IPS-11a (cell line): Measurements from ENCODE around the gene LDB1.

Experiments
- H3K4me3 ChIP-seq: one replicate; pipeline ENCODE4 v1.5.1; 2013; ENCODE audit warnings: low read depth, low read length, control low read depth

Gene LDB1, protein sequence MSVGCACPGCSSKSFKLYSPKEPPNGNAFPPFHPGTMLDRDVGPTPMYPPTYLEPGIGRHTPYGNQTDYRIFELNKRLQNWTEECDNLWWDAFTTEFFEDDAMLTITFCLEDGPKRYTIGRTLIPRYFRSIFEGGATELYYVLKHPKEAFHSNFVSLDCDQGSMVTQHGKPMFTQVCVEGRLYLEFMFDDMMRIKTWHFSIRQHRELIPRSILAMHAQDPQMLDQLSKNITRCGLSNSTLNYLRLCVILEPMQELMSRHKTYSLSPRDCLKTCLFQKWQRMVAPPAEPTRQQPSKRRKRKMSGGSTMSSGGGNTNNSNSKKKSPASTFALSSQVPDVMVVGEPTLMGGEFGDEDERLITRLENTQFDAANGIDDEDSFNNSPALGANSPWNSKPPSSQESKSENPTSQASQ

DNA sequence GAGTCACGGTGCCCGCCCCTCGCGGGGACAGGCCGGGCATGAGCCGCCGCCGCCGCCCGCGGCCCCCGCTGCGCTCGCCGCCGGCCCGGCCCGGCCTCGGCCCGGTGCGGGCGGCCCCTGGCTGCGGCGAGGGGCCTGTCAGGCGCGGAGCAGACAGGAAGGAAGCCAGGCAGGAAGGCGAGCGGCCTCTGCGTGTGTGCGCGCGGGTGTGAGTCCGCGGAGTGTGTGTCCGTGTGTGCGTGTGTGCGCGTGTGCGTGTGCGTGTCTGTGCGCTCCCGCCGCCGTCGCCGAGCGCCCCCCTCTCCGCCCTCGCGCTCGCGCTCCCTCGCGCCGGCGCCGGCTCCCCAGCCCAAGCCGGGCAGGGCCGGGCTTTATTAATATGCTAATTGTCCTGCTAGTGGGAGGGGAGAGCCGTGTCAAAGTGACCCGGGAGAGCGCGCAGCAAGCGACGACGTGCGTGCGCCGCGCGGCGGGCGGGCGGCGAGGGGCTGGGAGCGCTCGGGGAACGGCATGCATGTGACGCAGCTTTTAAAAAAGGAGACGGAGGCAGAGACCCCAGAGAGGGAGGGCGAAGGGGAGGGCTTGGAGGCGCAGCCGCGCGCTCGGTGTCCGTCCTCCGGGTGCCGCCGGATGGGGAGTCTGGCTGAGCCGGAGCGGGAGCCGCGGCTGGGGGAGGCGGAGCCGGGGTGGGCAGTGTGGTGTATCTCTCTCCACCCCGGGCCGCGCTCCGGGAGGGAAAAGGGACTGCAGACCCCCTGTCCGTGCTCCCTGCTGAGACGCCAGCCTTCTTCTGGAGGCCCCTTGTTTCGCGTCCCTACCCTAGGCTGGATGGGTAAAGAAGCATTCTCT lies at the start of gene LDB1:
Gene LDB1 (minus strand): TSS at position 227 of the 849 bp plus-strand sequence. CDS start 258 bp downstream, outside the sequence.
- H3K4me3 ChIP-seq = peak within 1 kb of the TSS; percentile 76

DNA sequence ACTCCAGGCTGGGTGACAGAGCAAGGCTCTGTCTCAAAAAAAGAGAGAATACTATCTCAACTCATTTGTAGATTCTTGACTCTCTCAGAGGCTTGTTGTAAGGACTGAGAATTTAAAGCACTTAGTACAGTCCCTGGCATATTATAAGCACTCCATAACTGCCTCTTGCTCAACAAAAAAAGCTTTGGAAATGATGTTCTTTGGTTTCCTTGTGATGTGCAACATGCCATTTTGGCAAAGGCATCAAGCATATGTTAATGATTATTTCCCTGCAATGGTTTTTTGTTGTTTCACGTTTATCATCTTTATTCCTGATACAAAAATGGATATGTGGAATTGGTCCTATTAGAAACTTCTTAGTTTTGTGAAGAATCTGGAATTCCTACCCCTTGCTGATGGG lies 47.7 kb upstream of the LDB1 start:
- no peak overlapping the region for H3K4me3 ChIP-seq

DNA sequence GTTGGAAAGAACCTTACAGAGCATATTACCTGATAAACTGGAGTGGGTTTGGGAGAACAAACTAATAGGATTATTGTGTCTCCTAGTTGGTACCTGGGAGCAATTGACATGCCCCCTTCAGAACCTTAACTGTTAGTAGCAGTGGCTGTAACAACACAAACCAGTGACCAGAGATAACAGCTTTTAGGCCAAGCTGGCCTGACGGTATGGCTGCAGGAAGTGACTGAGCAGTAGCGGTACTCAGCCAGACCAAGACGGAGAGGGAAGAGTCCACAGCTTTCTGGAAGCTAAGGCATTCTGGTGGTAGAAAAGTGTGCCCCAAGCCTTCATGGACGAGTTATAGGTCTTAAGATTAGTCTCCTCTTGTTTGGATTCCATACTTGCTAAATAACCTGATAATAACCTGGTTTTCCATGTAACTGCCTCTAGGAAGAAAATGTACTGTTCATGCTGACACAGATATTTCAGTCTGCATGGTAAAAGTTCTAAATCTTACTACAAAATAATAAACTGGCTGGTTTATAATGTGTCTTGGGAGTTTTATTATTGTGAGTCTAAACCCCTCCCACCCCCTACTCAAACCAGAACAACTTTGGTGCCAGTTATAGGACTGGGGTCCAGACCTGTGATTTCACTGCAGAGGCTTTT lies 43.3 kb upstream of the LDB1 start:
- H3K4me3 ChIP-seq = no peak overlapping the region

DNA sequence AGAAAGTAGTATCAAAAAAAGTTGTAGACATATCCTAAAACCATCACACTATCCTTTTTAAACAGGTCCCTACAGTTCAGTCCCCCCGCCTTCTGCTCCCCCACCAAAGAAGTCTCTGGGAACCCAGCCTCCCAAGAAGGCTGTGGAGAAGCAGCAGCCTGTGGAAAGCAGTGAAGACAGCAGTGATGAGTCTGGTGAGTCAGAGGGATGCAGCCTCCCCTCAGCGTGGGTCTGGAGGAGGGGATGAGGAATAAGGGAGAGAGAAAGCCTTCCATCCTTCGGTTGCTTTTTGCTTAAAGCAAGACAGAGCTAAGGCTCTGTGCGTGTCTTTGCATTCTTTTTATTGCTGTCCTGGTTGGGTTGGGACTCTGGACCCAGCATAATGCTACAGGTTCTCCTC lies 39.7 kb upstream of the LDB1 start:
- H3K4me3 ChIP-seq = no peak overlapping the region

DNA sequence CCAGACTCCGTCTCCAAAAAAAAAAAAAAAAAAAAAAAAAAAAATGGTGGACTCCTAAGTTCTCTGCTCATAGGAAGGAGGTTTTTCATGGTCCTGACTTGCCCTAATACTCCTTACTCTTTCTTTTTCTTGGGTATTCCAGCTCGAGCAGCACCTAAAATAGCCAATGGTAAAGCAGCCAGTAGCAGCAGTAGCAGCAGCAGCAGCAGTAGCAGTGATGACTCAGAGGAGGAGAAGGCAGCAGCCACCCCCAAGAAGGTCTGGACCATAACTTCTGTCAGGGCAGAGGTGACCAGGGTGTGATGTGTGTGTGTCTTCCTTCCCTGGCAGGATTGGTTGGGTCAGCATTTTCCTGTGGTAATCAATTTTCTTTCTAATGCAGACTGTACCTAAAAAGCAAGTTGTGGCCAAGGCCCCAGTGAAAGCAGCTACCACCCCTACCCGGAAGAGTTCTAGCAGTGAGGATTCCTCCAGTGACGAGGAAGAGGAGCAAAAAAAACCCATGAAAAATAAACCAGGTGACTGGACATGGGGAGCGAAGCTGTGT lies 39.0 kb upstream of the LDB1 start:
- no peak overlapping the region for H3K4me3 ChIP-seq

DNA sequence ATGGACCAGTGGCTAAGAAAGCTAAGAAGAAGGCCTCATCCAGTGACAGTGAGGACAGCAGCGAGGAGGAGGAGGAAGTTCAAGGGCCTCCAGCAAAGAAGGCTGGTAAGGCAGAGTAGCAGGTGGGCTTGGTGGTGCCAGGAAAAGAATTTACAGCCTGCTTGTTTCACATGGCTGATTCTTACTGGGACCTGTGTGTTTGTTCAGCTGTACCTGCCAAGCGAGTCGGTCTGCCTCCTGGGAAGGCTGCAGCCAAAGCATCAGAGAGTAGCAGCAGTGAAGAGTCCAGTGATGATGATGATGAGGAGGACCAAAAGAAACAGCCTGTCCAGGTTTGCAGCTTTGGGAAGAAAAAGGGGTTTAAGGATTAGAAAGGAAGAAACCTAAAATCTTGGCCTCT lies 37.1 kb upstream of the LDB1 start:
- no peak overlapping the region for H3K4me3 ChIP-seq

DNA sequence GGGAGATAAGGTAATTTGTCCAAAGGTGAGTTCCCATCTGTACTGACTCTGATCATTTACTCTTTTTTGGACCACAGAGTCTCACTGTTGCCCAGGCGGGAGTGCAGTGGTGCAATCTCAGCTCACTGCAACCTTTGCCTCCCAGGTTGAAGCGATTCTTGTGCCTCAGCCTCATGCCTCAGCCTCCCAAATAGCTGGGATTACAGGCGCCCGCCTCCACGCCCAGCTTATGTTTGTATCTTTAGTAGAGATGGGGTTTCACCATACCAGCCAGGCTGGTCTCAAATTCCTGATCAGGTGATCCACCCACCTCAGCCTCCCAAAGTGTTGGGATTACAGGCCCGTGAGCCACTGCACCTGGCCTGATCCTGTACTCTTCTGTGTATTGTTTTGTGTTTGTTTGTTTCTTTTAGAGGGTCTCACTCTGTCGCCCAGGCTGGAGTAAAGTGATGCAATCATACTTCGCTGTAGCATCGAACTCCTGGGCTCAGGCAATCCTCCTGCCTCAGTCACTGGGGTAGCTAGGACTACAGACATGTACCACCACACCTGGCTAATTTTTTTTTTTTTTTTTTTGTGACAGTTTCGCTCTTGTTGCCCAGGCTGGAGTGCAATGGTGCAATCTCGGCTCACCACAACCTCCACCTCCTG lies 34.4 kb upstream of the LDB1 start:
- no peak overlapping the region for H3K4me3 ChIP-seq

DNA sequence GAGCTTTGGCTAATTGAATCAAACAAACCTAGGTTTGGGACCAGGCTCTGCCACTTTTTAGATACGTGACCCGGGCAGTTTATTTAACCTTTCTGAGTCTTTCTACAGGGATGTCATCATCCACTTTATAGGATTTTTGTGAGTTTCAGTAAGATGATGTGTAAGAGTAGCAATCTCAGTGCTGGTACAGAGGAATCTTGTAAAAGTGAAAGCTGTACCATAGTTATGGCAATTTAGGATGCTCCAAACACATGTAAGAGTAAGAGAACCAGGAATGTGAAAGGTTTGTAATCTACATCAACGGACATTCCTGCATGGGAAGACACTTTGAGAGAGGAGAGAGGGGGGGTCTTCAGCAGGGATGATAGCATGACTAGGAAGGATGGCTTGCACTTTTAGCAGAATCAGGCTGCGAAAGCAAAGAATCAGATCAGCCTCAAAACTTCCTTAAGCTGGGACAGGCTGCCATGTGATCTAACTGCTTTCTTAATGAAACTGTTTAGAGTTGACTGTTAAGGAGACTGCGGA lies 33.0 kb upstream of the LDB1 start:
- peak overlapping the region; percentile 97 for H3K4me3 ChIP-seq

DNA sequence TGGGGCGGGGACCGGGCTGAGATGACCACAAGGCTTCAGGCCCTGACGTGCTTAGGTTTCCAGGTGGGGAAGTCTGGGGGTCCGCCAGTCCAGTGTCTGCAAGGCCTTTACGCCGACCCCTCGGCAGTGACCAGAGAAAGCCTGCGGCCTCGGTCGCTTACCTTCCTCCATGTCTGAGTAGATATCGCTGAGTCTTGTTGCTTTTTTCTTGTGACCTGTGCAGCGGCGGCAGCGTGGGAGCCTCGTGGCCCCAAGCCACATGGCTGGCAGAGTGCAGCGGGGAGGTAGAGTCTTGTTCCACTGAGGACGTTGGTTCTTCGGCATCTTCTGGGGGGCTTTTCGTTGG lies 32.4 kb upstream of the LDB1 start:
- H3K4me3 ChIP-seq = peak overlapping the region; percentile 97

DNA sequence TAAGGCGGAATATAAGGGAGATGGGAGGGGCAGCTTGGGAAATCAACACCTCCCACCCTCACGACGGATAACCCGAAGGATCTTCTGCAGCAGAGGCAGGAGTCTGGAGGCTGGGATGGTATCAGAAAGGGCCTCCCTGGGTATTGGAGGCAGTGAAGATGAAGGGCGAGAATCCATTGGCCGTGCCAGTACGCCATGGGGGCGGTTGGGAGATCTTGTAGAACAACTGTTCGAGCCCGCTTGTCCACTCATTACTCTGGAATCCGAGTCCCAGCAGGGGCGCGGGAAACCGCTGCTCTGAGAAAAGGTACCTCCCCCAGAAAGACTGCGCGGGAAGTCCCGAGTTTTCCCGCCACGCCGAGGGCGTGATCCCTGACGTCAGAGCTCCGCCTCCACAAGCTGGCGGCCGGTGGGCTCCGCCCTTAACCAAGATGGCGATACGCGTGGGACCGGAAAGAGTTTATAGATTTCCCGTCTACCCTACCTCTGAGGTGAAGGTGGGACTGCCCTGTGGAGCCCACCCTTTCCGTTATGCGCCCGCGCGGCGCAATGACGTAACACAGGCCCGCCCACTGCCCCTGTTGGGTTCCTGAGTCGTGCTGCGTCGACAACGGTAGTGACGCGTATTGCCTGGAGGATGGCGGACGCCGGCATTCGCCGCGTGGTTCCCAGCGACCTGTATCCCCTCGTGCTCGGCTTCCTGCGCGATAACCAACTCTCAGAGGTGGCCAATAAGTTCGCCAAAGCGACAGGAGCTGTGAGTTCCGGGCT lies 31.8 kb upstream of the LDB1 start, which contains the start of gene NOLC1:
Gene NOLC1 (plus strand): TSS at position 616 of the 771 bp plus-strand sequence. CDS start 22 bp downstream, at position 638.
- H3K4me3 ChIP-seq = peak within 1 kb of the TSS; percentile 97

DNA sequence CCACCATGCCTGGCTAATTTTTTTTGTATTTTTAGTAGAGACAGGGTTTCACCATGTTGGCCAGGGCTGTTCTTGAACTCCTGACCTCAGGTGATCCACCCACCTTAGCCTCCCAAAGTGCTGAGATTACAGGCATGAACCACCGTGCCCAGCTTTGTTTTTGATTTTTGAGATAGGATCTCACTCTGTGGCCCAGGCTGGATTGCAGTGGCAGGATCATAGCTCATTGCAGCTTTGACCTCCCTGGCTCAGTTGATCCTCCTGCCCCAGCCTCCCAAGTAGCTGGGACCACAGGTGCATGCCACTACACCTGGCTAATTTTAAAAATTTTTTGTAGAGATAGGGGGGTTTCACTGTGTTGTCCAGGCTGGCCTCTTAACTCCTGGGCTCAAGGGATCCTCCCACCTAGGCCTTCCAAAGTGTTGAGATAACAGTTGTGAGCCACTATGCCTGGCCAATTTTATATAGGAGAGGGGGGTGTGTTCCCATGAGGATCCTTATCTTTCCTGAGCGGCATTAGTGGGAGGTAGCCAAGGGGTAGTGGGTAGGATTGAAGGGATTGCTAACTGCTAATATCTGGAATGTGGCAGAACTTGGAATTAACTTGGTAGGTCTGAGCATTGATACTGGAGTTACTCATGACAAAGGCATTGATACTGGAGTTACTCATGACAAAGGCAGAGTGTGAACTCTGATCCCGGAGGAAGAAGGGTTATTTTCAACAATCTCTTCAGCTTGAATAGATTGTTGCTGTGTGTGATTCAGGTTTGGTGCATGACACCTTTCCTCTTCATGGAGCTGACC lies 31.0 kb upstream of the LDB1 start:
- H3K4me3 ChIP-seq = no peak overlapping the region

DNA sequence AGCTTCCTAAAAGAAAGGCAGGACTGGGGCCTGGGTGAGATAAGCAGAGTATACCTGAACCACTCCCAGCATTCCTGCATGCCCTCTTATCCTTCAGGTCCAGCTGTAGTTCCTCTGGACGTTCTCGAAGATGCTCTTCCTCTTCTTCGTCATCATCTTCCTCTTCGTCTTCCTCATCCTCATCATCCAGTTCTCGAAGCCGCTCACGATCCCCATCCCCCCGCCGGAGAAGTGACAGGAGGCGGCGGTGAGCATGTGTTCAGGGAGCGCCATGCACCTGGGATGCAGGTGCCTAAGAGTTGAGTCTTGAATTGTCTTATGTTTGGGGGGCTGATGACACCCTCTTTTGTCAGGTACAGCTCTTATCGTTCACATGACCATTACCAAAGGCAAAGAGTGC lies 28.1 kb upstream of the LDB1 start:
- no peak overlapping the region for H3K4me3 ChIP-seq

DNA sequence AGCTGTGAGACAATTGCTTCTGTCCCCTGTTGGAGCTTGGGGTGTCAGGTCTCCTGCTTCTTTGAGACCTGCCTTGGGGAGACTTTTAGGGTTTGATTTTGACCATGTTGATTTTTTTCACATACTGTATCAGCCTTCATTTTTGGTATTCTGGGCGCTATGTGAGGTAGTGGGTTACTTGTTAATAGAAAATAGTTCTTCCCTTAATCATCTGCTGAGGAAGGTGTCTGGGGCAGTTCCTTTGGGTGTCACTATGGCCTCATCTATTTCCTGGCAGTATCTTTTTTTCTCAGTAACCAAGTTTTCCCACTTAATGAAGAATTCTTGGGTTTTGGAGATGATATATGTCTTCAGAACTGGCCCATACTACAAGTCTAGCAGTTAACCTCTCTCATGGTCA lies 27.4 kb upstream of the LDB1 start:
- no peak overlapping the region for H3K4me3 ChIP-seq

DNA sequence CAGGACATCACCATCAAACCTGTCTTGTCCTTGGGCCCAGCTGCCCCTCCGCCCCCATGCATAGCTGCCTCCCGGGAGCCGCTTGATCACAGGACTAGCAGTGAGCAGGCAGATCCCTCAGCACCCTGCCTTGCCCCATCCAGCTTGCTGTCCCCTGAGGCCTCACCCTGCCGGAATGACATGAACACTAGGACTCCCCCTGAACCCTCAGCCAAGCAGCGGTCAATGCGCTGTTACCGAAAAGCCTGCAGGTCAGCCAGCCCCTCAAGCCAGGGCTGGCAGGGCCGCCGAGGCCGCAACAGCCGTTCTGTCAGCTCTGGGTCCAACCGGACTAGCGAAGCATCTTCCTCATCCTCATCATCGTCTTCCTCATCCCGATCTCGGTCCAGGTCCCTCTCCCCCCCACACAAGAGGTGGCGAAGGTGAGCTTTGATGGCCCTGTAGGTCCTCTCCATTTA lies 26.8 kb upstream of the LDB1 start:
- no peak overlapping the region for H3K4me3 ChIP-seq

DNA sequence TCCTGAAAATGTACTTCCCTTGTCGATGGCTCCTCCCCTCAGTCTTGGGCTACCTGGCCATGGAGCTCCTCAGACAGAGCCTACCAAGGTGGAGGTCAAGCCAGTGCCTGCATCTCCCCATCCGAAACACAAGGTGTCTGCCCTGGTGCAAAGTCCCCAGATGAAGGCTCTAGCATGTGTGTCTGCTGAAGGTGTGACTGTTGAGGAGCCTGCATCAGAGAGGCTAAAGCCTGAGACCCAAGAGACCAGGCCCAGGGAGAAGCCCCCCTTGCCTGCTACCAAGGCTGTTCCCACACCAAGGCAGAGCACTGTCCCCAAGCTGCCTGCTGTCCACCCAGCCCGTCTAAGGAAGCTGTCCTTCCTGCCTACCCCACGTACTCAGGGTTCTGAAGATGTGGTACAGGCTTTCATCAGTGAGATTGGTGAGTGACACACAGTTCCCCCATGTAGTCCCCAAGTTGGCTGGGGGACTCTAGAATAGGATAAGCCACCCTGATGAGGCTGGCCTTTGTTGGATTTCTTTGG lies 21.5 kb upstream of the LDB1 start:
- no peak overlapping the region for H3K4me3 ChIP-seq

DNA sequence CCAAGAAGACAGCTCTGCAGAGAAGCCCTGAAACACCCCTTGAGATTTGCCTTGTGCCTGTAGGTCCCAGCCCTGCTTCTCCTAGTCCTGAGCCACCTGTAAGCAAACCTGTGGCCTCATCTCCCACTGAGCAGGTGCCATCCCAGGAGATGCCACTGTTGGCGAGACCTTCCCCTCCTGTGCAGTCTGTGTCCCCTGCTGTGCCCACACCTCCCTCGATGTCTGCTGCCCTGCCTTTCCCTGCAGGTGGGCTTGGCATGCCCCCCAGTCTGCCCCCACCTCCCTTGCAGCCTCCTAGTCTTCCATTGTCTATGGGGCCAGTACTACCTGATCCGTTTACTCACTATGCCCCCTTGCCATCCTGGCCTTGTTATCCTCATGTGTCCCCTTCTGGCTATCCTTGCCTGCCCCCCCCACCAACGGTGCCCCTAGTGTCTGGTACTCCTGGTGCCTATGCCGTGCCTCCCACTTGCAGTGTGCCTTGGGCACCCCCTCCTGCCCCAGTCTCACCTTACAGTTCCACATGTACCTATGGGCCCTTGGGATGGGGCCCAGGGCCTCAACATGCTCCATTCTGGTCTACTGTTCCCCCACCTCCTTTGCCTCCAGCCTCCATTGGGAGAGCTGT lies 20.9 kb upstream of the LDB1 start:
- H3K4me3 ChIP-seq = no peak overlapping the region

DNA sequence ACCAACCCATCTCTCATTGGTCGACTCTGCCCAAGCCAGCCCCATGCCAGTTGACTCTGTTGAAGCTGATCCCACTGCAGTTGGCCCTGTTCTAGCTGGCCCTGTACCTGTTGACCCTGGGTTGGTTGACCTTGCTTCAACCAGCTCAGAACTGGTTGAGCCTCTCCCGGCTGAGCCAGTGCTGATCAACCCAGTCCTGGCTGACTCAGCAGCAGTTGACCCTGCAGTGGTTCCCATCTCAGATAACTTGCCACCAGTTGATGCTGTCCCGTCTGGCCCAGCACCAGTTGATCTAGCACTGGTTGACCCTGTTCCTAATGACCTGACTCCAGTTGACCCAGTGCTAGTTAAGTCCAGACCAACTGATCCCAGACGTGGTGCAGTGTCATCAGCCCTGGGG lies 20.1 kb upstream of the LDB1 start:
- no peak overlapping the region for H3K4me3 ChIP-seq
